ENCODE data around the gene CNTN1.

CNTN1 gene

DNA sequence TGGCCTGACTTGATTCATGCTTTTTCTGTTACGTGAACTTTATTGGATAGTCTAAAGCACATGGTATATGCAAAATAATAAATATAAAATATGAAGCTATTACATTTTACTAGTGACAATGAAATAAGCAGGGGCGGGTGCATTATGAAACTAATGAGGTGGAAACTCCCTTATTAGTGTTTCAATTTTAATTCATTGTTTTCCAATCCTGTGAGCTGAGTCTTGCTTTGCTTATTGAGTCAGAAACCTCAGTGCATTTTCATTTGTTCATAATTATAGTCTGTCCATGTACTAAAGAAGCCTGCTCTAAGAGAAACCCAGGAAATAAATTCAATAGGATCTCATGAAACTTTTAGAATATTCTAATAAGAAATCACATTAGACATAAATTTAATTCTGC lies 78.5 kb downstream of the CNTN1 start:
- TF ChIP-seq, protein P1, sequence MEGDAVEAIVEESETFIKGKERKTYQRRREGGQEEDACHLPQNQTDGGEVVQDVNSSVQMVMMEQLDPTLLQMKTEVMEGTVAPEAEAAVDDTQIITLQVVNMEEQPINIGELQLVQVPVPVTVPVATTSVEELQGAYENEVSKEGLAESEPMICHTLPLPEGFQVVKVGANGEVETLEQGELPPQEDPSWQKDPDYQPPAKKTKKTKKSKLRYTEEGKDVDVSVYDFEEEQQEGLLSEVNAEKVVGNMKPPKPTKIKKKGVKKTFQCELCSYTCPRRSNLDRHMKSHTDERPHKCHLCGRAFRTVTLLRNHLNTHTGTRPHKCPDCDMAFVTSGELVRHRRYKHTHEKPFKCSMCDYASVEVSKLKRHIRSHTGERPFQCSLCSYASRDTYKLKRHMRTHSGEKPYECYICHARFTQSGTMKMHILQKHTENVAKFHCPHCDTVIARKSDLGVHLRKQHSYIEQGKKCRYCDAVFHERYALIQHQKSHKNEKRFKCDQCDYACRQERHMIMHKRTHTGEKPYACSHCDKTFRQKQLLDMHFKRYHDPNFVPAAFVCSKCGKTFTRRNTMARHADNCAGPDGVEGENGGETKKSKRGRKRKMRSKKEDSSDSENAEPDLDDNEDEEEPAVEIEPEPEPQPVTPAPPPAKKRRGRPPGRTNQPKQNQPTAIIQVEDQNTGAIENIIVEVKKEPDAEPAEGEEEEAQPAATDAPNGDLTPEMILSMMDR (IDR thresholded peaks at IDR 0.05) = no peak

DNA sequence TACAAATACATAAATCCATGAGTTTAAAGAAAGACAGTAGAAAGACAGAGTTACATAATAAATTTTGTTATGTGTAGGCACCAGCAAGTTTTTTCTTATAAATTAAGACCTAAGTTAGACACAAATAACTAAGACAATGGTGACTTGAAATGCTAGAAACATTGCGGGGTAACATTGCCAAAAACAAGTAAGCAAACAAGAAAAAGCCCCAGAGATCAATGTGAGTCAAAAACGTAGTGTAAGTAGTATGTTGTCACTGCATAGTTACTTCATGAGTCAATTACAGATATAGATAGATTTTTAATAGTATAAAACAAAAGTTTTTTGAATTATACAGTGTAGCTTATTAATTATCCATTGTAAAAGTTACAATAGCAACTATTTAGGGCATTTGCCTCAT lies 83.4 kb downstream of the CNTN1 start:
- TF ChIP-seq, protein P1 (IDR thresholded peaks at IDR 0.05) = no peak

- TF ChIP-seq, protein P1 (IDR thresholded peaks at IDR 0.05) = no peak
These were observed 91.9 kb downstream of the CNTN1 start for GRCh38 chr12:40784102-40784501.

GRCh38 chr12:40788276-40788675 lies 96.0 kb downstream of the CNTN1 start:
- TF ChIP-seq, protein P1 (IDR thresholded peaks at IDR 0.05) = no peak

- TF ChIP-seq, protein P1 (IDR thresholded peaks at IDR 0.05) = no peak
These were observed 100.7 kb downstream of the CNTN1 start for GRCh38 chr12:40792792-40793386.

- TF ChIP-seq, protein P1 (IDR thresholded peaks at IDR 0.05) = no peak
These were observed 101.2 kb downstream of the CNTN1 start for GRCh38 chr12:40793471-40793870.

GRCh38 chr12:40794087-40794486 lies 101.8 kb downstream of the CNTN1 start:
- TF ChIP-seq, protein P1 (IDR thresholded peaks at IDR 0.05) = no peak

DNA sequence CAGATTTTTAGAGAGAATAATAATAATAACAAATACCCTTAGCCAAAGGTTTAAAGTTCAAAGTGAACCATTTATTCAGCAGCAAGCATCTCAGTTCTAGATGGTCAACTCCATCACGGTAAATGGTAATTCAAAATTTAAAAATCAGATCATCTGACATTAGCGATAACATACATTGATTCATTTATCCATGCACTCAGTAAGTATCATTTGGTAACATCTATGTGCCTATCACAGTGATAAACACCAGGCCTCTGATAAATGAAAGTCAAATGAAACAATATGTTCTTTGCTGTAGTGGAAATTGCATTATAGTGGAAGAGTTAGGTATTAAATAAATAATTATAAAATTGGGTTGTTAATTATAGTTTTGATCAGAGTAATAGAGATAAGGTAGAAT lies 108.8 kb downstream of the CNTN1 start:
- TF ChIP-seq, protein P1 (IDR thresholded peaks at IDR 0.05) = no peak
